Activated B cell treated with CpG ODN at 0.5 μM for 24 hours (primary cell): Measurements from ENCODE around the gene MYO9B. TPM values are rescaled to one million over a fixed set of nuclear protein-coding genes. Genes with fewer than 3 reads are reported as not detected.

ENCODE experiments used
- ATAC-seq: fragments of 200-7000 bp; cut with Tn5 transposase; one replicate; pipeline ENCODE4 v1.10.0; 2021; ENCODE audit warnings: low read depth, mild to moderate bottlenecking, moderate library complexity
- CTCF ChIA-PET: fragments of 350-600 bp; sonication (Branson Sonifier 250); formaldehyde crosslinking; loops from one replicate; lab custom pipeline; 2021; ENCODE audit warnings: antibody characterized with exemption; lab: Charles Lee
- POLR2A ChIA-PET: fragments of 350-600 bp; sonication (Branson Sonifier 250); formaldehyde crosslinking; loops from one replicate; lab custom pipeline; 2021; ENCODE audit warnings: antibody characterized with exemption; lab: Charles Lee
- DNase-seq: peaks from one replicate; pipeline ENCODE4 v3.0.0; 2022
- H3K27ac Mint-ChIP-seq: one replicate; pipeline ENCODE4 v1.8.0; 2020; ENCODE audit warnings: mixed read lengths
- H3K27me3 Mint-ChIP-seq: one replicate; pipeline ENCODE4 v1.8.0; 2021; ENCODE audit warnings: mixed read lengths
- H3K36me3 Mint-ChIP-seq: one replicate; pipeline ENCODE4 v1.8.0; 2021; ENCODE audit warnings: low read depth, mixed read lengths
- H3K4me1 Mint-ChIP-seq: one replicate; pipeline ENCODE4 v1.8.0; 2021; ENCODE audit warnings: mixed read lengths
- H3K4me3 Mint-ChIP-seq: one replicate; pipeline ENCODE4 v1.8.0; 2020; ENCODE audit warnings: mild to moderate bottlenecking, mixed read lengths
- H3K9me3 Mint-ChIP-seq: one replicate; pipeline ENCODE4 v1.8.0; 2020; ENCODE audit warnings: mixed read lengths
- CTCF ChIP-seq: fragments of 200-600 bp; IDR thresholded peaks from one replicate; pipeline ENCODE4 v1.8.0; 2022; ENCODE audit warnings: antibody characterized with exemption, mild to moderate bottlenecking
- intact Hi-C: fragments of 100-400 bp; cut with micrococcal nuclease; formaldehyde crosslinking; loops from one replicate; pipeline ENCODE4 v1.15.1; 2024
- total RNA-seq: library from RNA; stranded (reverse); gene quantifications from 2 replicates; pipeline ENCODE4 v1.2.3, GENCODE V29; 2022

MYO9B gene
- total RNA-seq, 1 donor from 2014 or later: 239 TPM

- H3K9me3 Mint-ChIP-seq: no peaks in the 10 kb centered on the region
- peaks cover 30% of the 10 kb centered on the region for H3K36me3 Mint-ChIP-seq
- no peak overlapping the region for H3K4me3 Mint-ChIP-seq
- H3K4me1 Mint-ChIP-seq: peaks cover 54% of the 10 kb centered on the region
- no peak for DNase-seq
- ChIA-PET POLR2A (interaction anchor here (0.6 to 1.3 kb wide), 2 partner anchors 10 to 210 kb away, joined by 3 to 8 read pairs; no protein-coding TSS in a partner anchor), CTCF (interaction anchor here (0.6 kb wide), 1 partner anchor 8 kb away, joined by 3 read pairs; no protein-coding TSS in a partner anchor)
- no peak for TF ChIP-seq CTCF
- H3K27me3 Mint-ChIP-seq: no peaks in the 10 kb centered on the region
- intact Hi-C loops: no loop called here
- ATAC-seq: no peak
- H3K27ac Mint-ChIP-seq: peak overlapping the region; percentile 30
Measured at GRCh38 chr19:17095141-17095919, 19.8 kb downstream of the MYO9B start.

- Mint-ChIP-seq H3K9me3 (no peaks in the 10 kb centered on the region), H3K27ac (peak overlapping the region; percentile 32), H3K4me3 (no peak overlapping the region), H3K4me1 (peaks cover 48% of the 10 kb centered on the region), H3K27me3 (no peaks in the 10 kb centered on the region), H3K36me3 (peaks cover 51% of the 10 kb centered on the region)
- CTCF ChIA-PET: no interaction called here
- TF ChIP-seq CTCF: no peak
- ATAC-seq (no peak), DNase-seq (no peak)
- POLR2A ChIA-PET: interaction anchor here (0.9 kb wide), 1 partner anchor 12 kb away, joined by 3 read pairs; no protein-coding TSS in a partner anchor
- intact Hi-C loops: no loop called here
Measured at GRCh38 chr19:17097593-17098126, 22.1 kb downstream of the MYO9B start.

GRCh38 chr19:17098326-17098725 is 22.7 kb downstream of the MYO9B start:
- POLR2A ChIA-PET: no interaction called here
- ATAC-seq (no peak), DNase-seq (no peak)
- peaks cover 55% of the 10 kb centered on the region for H3K36me3 Mint-ChIP-seq
- CTCF ChIA-PET: no interaction called here
- H3K4me1 Mint-ChIP-seq: peaks cover 50% of the 10 kb centered on the region
- H3K27ac Mint-ChIP-seq: no peak overlapping the region
- H3K4me3 Mint-ChIP-seq: no peak overlapping the region
- H3K27me3 Mint-ChIP-seq: no peaks in the 10 kb centered on the region
- intact Hi-C loops: no loop called here
- no peak for TF ChIP-seq CTCF
- H3K9me3 Mint-ChIP-seq: no peaks in the 10 kb centered on the region

DNA sequence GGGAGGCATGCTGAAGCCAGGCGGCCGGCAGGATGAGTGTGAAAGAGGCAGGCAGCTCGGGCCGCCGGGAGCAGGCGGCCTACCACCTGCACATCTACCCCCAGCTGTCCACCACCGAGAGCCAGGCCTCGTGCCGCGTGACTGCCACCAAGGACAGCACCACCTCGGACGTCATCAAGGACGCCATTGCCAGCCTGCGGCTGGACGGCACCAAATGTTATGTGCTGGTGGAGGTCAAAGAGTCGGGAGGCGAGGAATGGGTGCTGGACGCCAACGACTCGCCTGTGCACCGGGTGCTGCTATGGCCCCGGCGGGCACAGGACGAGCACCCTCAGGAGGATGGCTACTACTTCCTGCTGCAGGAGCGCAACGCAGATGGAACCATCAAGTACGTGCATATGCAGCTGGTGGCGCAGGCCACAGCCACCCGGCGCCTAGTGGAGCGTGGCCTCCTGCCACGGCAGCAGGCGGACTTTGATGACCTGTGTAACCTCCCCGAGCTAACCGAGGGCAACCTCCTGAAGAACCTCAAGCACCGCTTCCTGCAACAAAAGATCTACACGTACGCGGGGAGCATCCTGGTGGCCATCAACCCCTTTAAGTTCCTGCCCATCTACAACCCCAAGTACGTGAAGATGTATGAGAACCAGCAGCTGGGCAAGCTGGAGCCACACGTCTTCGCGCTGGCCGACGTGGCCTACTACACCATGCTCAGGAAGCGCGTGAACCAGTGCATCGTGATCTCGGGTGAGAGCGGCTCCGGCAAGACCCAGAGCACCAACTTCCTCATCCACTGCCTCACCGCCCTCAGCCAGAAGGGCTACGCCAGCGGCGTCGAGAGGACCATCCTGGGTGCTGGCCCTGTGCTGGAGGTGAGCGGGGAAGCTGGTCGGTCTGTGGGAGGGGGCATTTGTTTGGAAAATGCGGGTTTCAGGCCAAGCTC is 26.4 kb downstream of the MYO9B start:
- no peaks in the 10 kb centered on the region for H3K9me3 Mint-ChIP-seq
- no peaks in the 10 kb centered on the region for H3K27me3 Mint-ChIP-seq
- ChIA-PET POLR2A (interaction anchor here (0.6 to 1.1 kb wide), 4 partner anchors 24 to 89 kb away, joined by 3 to 6 read pairs (median 4); no protein-coding TSS in a partner anchor), CTCF (no interaction called here)
- DNase-seq: no peak
- H3K4me3 Mint-ChIP-seq: no peak overlapping the region
- peak overlapping the region; percentile 76 for H3K27ac Mint-ChIP-seq
- intact Hi-C loops: no loop called here
- ATAC-seq: peak; percentile 33
- peaks cover 71% of the 10 kb centered on the region for H3K4me1 Mint-ChIP-seq
- H3K36me3 Mint-ChIP-seq: peaks cover 62% of the 10 kb centered on the region
- no peak for TF ChIP-seq CTCF
